Measurements from ENCODE around the gene UIMC1. TPM values are rescaled to one million over a fixed set of nuclear protein-coding genes. Genes with fewer than 3 reads are reported as not detected.

UIMC1 gene
- total RNA-seq, 1 donor from 2014 or later: 36.1 TPM

GRCh38 chr5:176956756-176957155 is 49.8 kb downstream of the UIMC1 start:
- no peaks in the 10 kb centered on the region for H3K9me3 ChIP-seq (ENCODE audit: insufficient read depth, low read depth, low read length)
- no peak overlapping the region for H3K4me3 ChIP-seq (ENCODE audit: insufficient read depth, low read depth, low read length)
- peaks cover 17% of the 10 kb centered on the region for H3K36me3 ChIP-seq (ENCODE audit: insufficient read depth, low read length)
- peak; percentile 57 for DNase-seq (ENCODE audit: low read depth)
- no peaks in the 10 kb centered on the region for H3K27me3 Mint-ChIP-seq (ENCODE audit: low read depth, unreplicated experiment)
- TF ChIP-seq EZH2 (IDR thresholded peaks at IDR 0.05; ENCODE audit: insufficient read depth, low read length): no peak
- TF ChIP-seq CTCF (IDR thresholded peaks at IDR 0.05; ENCODE audit: insufficient read depth, low read depth, low read length): no peak
- H3K4me2 ChIP-seq (ENCODE audit: low read length): no peak overlapping the region
- H3K27ac Mint-ChIP-seq (ENCODE audit: unreplicated experiment): no peak overlapping the region
- peaks cover 34% of the 10 kb centered on the region for H4K20me1 ChIP-seq (ENCODE audit: insufficient read depth, low read length)
- no peaks in the 10 kb centered on the region for H3K9me3 Mint-ChIP-seq (ENCODE audit: unreplicated experiment)
- peaks cover 1% of the 10 kb centered on the region for H3K4me1 Mint-ChIP-seq (ENCODE audit: low read depth, unreplicated experiment)
- peaks cover 2% of the 10 kb centered on the region for H3K79me2 ChIP-seq (ENCODE audit: insufficient read depth, low read length)
- no peak overlapping the region for H3K4me3 Mint-ChIP-seq (ENCODE audit: unreplicated experiment)
- peaks cover 10% of the 10 kb centered on the region for H3K4me1 ChIP-seq (ENCODE audit: insufficient read depth, low read length)
- no peak for FAIRE-seq
- no peak overlapping the region for H2AFZ ChIP-seq (ENCODE audit: low read depth, low read length)
- no peaks in the 10 kb centered on the region for H3K27me3 ChIP-seq (ENCODE audit: insufficient read depth, low read length)
- H3K36me3 Mint-ChIP-seq (ENCODE audit: low read depth, unreplicated experiment): peaks cover 2% of the 10 kb centered on the region
- no peak overlapping the region for H3K27ac ChIP-seq (ENCODE audit: low read depth, low read length)
- H3K9ac ChIP-seq (ENCODE audit: low read length): no peak overlapping the region

- peaks cover 1% of the 10 kb centered on the region for H3K4me1 Mint-ChIP-seq (ENCODE audit: low read depth, unreplicated experiment)
- no peak overlapping the region for H3K9ac ChIP-seq (ENCODE audit: low read length)
- H3K79me2 ChIP-seq (ENCODE audit: insufficient read depth, low read length): peaks cover 2% of the 10 kb centered on the region
- DNase-seq (ENCODE audit: low read depth) (peak; percentile 64), FAIRE-seq (no peak)
- H4K20me1 ChIP-seq (ENCODE audit: insufficient read depth, low read length): peaks cover 34% of the 10 kb centered on the region
- peaks cover 10% of the 10 kb centered on the region for H3K4me1 ChIP-seq (ENCODE audit: insufficient read depth, low read length)
- no peak overlapping the region for H3K27ac ChIP-seq (ENCODE audit: low read depth, low read length)
- no peak for TF ChIP-seq EZH2 (IDR thresholded peaks at IDR 0.05; ENCODE audit: insufficient read depth, low read length)
- no peak for TF ChIP-seq CTCF (IDR thresholded peaks at IDR 0.05; ENCODE audit: insufficient read depth, low read depth, low read length)
- H3K36me3 Mint-ChIP-seq (ENCODE audit: low read depth, unreplicated experiment): peaks cover 5% of the 10 kb centered on the region
- no peak overlapping the region for H3K4me3 Mint-ChIP-seq (ENCODE audit: unreplicated experiment)
- no peak overlapping the region for H3K4me3 ChIP-seq (ENCODE audit: insufficient read depth, low read depth, low read length)
- no peaks in the 10 kb centered on the region for H3K27me3 Mint-ChIP-seq (ENCODE audit: low read depth, unreplicated experiment)
- H3K36me3 ChIP-seq (ENCODE audit: insufficient read depth, low read length): peaks cover 19% of the 10 kb centered on the region
- no peak overlapping the region for H2AFZ ChIP-seq (ENCODE audit: low read depth, low read length)
- H3K9me3 ChIP-seq (ENCODE audit: insufficient read depth, low read depth, low read length): no peaks in the 10 kb centered on the region
- H3K4me2 ChIP-seq (ENCODE audit: low read length): no peak overlapping the region
- no peaks in the 10 kb centered on the region for H3K9me3 Mint-ChIP-seq (ENCODE audit: unreplicated experiment)
- no peaks in the 10 kb centered on the region for H3K27me3 ChIP-seq (ENCODE audit: insufficient read depth, low read length)
- no peak overlapping the region for H3K27ac Mint-ChIP-seq (ENCODE audit: unreplicated experiment)
Observed at GRCh38 chr5:176955895-176956294, 50.7 kb downstream of the UIMC1 start.

GRCh38 chr5:176954050-176954449 is 52.5 kb downstream of the UIMC1 start:
- H3K4me1 Mint-ChIP-seq (ENCODE audit: low read depth, unreplicated experiment): peaks cover 1% of the 10 kb centered on the region
- DNase-seq (ENCODE audit: low read depth) (no peak), FAIRE-seq (no peak)
- Histone ChIP-seq H3K9me3 (ENCODE audit: insufficient read depth, low read depth, low read length) (no peaks in the 10 kb centered on the region), H3K4me3 (ENCODE audit: insufficient read depth, low read depth, low read length) (no peak overlapping the region), H3K27me3 (ENCODE audit: insufficient read depth, low read length) (no peaks in the 10 kb centered on the region), H4K20me1 (ENCODE audit: insufficient read depth, low read length) (peaks cover 37% of the 10 kb centered on the region), H2AFZ (ENCODE audit: low read depth, low read length) (no peak overlapping the region), H3K4me1 (ENCODE audit: insufficient read depth, low read length) (peaks cover 10% of the 10 kb centered on the region), H3K4me2 (ENCODE audit: low read length) (no peak overlapping the region), H3K9ac (ENCODE audit: low read length) (no peak overlapping the region), H3K36me3 (ENCODE audit: insufficient read depth, low read length) (peaks cover 27% of the 10 kb centered on the region), H3K27ac (ENCODE audit: low read depth, low read length) (no peak overlapping the region), H3K79me2 (ENCODE audit: insufficient read depth, low read length) (peaks cover 2% of the 10 kb centered on the region)
- no peaks in the 10 kb centered on the region for H3K27me3 Mint-ChIP-seq (ENCODE audit: low read depth, unreplicated experiment)
- no peak for TF ChIP-seq EZH2 (IDR thresholded peaks at IDR 0.05; ENCODE audit: insufficient read depth, low read length)
- no peak for TF ChIP-seq CTCF (IDR thresholded peaks at IDR 0.05; ENCODE audit: insufficient read depth, low read depth, low read length)
- H3K9me3 Mint-ChIP-seq (ENCODE audit: unreplicated experiment): no peaks in the 10 kb centered on the region
- no peak overlapping the region for H3K4me3 Mint-ChIP-seq (ENCODE audit: unreplicated experiment)
- H3K27ac Mint-ChIP-seq (ENCODE audit: unreplicated experiment): no peak overlapping the region
- peaks cover 7% of the 10 kb centered on the region for H3K36me3 Mint-ChIP-seq (ENCODE audit: low read depth, unreplicated experiment)
